ENCODE measurements around the gene PAQR4.
A peak's percentile ranks its signal among the peaks of the same experiment; 100 is the strongest.

Gene PAQR4

DNA sequence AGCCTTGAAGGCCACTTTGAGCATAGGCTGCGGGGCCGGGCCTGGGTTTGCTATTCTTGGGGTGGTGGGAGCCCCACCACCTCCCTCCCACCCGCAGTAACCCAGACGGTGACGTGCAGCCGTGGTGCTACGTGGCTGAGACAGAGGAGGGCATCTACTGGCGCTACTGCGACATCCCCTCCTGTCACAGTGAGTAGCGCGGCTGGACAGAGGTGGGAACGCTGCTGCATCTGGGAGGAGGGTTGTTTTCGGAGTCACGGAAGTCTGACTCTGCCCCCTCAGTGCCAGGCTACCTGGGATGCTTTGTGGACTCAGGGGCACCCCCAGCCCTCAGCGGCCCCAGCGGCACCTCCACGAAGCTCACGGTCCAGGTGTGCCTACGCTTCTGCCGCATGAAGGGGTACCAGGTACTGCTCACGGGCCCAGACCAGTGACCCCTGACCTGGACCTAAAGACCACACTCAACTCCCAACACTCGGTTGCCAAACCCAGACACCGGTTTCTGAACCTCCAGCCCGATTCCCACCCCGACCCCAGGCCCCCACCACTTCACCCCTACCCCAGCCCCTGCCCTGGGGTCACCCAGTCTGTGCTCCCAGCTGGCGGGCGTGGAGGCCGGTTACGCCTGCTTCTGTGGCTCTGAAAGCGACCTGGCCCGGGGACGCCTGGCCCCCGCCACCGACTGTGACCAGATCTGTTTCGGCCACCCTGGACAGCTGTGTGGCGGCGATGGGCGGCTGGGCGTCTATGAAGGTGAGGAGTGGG is 2.9 kb upstream of the PAQR4 start:
- no peak for DNase-seq

- DNase-seq, result no peak
Observed at GRCh38 chr16:2966808-2967191, 2.3 kb upstream of the PAQR4 start.

GRCh38 chr16:2967211-2967631 is 1.9 kb upstream of the PAQR4 start:
- DNase-seq, result no peak

- DNase-seq, result no peak
Observed at GRCh38 chr16:2967721-2968161, 1.4 kb upstream of the PAQR4 start.

DNA sequence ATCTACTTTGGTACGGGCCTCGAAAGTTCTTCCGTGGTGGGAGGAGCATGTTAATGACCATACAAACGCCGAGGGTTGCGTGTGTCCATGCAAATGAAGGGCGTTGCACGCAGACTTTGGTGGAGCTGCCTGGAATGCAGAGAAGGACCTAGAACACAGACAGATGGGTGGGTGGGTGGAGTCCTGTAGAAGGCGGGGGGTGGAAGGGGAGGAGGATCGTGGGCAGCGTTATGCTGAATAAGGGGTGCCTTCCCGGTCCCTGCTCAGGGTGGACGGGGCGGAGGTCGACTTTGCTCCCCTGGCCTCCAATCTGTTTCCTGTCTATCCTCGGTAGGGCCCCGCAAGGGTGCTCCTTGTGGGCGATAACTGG is 795 bp upstream of the PAQR4 start:
- DNase-seq, result no peak

GRCh38 chr16:2969545-2970521 is 685 bp downstream of the PAQR4 start:
- DNase-seq, result peak; percentile 46

DNA sequence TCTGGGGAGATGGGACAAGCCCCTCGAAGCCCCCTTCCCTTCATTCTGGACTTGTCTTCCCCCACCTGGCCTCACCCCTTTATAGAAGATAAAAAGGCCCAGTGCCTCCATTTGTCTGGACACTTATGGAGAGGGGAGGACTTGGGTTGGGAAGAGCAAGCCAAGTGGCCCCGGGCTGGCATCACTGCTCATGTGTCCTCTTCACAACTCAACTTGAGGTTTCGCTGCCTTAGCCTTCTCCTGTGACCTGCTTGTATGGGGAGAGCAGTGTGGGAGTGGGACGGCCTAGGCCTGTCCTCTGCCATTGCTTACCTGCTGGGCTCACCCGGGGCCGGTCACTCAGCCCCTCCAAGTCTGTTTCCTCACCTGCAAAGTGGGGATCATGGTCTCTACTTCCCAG is 1.4 kb downstream of the PAQR4 start:
- no peak for DNase-seq

GRCh38 chr16:2971134-2971984 is 2.2 kb downstream of the PAQR4 start:
- no peak for DNase-seq

GRCh38 chr16:2971985-2972784 is 3.0 kb downstream of the PAQR4 start:
- DNase-seq, result no peak

- DNase-seq, result no peak
Observed at GRCh38 chr16:2973093-2973492, 3.9 kb downstream of the PAQR4 start.

DNA sequence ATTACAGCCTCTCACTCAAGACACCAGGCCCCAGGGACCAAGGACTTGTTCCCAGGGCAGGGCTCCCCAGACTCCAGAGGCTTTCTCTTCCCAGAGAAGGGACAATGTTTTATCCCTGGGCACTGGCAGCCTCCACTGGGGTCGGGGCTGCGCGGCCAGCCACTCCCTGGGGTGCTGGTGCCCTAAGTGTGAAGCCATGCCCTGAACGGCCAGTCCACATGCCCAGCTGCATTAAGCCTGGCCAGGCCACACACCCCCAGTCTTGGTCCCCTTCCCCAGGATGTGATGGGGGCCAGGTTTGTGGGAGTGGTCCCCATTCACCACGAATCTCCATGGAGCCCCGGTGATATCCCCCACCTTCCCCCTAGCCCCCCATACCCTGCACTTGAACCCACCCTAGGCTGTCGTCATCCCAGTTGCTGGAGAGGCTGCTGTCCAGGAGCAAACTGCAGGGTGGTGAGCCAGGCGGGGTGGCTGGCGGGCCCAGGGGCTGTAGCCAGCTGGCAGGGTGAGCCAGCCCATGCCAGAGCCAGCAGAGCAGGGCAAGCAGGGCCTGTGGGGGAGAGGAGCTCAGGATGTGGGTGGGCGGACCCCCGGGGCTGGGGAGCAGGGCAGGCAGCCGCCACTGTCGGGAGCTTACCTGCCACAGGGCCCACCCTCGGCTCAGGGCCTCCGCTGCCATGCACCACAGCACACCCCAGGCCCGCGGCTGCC is 4.6 kb downstream of the PAQR4 start:
- no peak for DNase-seq

DNA sequence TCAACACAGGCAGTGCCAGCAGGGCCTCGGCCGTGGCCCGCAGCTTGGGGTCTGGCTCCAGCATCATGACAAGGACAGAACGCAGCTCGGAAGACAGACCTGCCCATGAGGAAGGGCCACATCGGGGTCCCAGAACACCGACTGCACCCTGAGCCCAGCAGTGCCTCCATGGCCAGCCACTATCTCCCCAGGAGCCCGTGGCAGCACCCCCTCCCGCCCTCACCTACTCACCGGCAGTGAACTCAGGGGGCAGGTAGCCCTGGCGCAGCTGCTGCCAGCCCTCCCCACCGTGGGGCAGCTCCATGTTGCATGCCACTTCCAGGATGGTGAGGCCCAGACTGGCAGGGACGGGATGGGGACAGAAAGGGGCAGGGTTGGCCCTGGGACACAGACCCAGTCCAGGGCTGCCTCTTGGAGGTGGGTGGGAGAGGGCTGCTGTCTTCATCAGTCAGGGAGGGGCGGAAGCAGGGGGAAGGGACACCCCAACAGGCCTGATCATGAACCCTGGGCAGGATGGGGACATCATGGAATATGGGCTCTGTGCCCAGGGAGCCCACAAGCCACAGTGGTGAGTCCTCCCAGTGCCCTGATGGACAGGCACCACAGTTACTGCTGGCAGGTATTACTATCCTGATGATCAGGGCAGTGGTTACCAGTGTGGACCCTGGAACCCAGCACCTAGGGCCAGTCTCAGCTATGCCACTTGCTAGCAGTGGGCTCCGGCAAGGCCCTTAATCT is 5.3 kb downstream of the PAQR4 start:
- DNase-seq, result no peak

- DNase-seq, result no peak
Observed at GRCh38 chr16:2975161-2975795, 6.1 kb downstream of the PAQR4 start.

GRCh38 chr16:2976201-2976600 is 7.1 kb downstream of the PAQR4 start:
- no peak for DNase-seq

GRCh38 chr16:2976673-2977072 is 7.5 kb downstream of the PAQR4 start:
- DNase-seq, result no peak

GRCh38 chr16:2977440-2977839 is 8.3 kb downstream of the PAQR4 start:
- DNase-seq, result no peak

DNA sequence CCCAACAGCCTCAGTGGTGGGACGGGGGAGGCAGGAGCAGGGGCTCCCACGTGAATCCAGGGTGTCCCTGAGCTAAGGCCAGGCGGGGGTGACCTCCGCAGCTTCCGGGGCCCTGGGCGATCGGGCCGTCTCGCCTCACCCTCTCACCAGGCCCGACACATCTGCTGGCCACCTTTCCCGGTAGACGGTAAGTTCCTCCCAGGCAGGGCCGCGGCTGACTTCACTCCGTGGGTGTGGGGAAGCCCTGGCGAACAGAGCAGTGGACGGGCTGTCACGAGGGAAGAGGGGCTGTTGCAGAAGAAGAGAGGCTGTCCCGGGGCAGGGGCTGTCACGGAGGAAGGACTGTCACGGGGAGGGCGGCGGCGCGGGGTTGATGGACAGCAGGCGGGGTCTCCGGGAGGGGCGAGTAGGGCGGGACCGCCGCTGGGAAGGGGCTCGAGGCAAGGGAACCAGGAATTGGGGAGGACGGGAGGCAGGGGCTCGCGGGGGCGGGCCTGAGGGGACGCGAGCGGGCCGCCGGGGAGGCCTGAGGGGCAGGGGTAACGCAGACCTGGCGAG is 10.6 kb downstream of the PAQR4 start:
- DNase-seq, result no peak

GRCh38 chr16:2980227-2981176 is 11.4 kb downstream of the PAQR4 start, which contains the start of gene PKMYT1:
PKMYT1 (minus strand) TSS chr16:2980446; CDS start chr16:2979657, 789 bp downstream.
- peak; percentile 93 for DNase-seq

Measured in activated effector memory CD4-positive, alpha-beta T cell treated with Interleukin-2 at 50 U/mL for 16 hours (primary cell).